AG04449 (cell line): ENCODE results near the gene TOPORS.
"Not testable (repeated sequence)": the region's sequence is repeated elsewhere in the genome, so short reads cannot be mapped to it uniquely, and the experiment has no call there.

Source experiments
- CTCF ChIA-PET: fragments of 350-600 bp; formaldehyde crosslinking; extraction: SDS; loops from one replicate; lab custom pipeline; 2021; ENCODE audit warnings: antibody characterized with exemption; lab: Yijun Ruan, JAX
- POLR2A ChIA-PET: fragments of 400-600, 350-600 bp; formaldehyde crosslinking; extraction: SDS; loops from one replicate; lab custom pipeline; 2020; ENCODE audit warnings: antibody characterized with exemption, inconsistent platforms; lab: Yijun Ruan, JAX
- DNase-seq: peaks from one replicate; pipeline ENCODE4 v3.0.0-alpha.2; 2010; ENCODE audit warnings: low read depth, low spot score
- H3K4me3 ChIP-seq: 2 replicates; pipeline ENCODE4 v1.5.1; 2011; ENCODE audit warnings: low read depth, mild to moderate bottlenecking, control low read depth, low read length
- TF ChIP-seq, protein P1 (sequence below): IDR thresholded peaks from one replicate; pipeline ENCODE4 v1.5.1; 2011; ENCODE audit warnings: mild to moderate bottlenecking, moderate library complexity, low read length, control low read depth, inconsistent platforms; ENCODE audit not compliant: insufficient read depth; ENCODE audit errors: missing control alignments

Gene TOPORS

DNA sequence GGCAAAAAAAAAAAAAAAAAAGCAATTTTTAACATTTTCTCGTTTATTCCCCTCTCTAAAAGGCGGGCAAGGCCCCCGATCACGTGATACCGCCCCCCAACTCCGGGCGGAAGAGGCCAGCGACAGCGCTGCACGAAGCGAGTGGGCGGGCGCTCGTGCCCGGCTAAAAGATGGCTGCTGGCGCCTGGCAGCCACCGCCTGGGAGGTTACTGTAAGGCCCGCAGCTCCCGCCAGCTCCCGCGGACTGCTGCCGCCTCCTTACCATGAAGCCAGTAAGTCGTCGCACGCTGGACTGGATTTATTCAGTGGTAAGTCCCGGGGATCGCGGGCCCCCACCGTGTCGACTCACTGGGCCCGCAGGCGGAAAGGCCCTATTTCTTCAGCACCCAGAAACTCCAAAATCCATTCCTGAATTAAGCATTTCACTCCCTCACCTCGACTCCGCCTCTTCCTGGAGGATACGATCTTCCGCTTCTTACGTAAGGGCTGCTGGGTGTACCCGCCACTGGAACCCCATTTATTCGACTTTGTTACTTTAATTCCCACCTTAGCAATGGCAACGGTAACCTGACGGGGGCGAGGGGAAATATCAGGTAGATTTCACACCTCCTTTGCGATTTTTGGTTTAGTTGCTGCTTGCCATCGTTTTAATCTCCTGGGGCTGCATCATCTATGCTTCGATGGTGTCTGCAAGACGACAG, at the start of gene TOPORS, which contains the start of gene SMIM27:
Gene TOPORS, minus strand, starts transcription at position 415 of the 701 bp plus-strand sequence. Its CDS starts 150 bp downstream, at position 265.
Gene SMIM27, plus strand, starts transcription at position 156 of the 701 bp plus-strand sequence. Its CDS starts 108 bp downstream, at position 264.
- DNase-seq, result peak; percentile 26
- ChIA-PET CTCF (interaction anchor here (0.6 to 9.9 kb wide), 6 partner anchors 20 to 420 kb away, joined by 3 to 94 read pairs (median 3); no protein-coding TSS in a partner anchor), POLR2A (interaction anchor here (0.5 to 2.5 kb wide), 4 partner anchors 18 to 473 kb away, joined by 3 to 9 read pairs (median 4); partner anchors contain the start of genes ACO1, DNAJA1 and RIGI)
- TF ChIP-seq, protein P1, sequence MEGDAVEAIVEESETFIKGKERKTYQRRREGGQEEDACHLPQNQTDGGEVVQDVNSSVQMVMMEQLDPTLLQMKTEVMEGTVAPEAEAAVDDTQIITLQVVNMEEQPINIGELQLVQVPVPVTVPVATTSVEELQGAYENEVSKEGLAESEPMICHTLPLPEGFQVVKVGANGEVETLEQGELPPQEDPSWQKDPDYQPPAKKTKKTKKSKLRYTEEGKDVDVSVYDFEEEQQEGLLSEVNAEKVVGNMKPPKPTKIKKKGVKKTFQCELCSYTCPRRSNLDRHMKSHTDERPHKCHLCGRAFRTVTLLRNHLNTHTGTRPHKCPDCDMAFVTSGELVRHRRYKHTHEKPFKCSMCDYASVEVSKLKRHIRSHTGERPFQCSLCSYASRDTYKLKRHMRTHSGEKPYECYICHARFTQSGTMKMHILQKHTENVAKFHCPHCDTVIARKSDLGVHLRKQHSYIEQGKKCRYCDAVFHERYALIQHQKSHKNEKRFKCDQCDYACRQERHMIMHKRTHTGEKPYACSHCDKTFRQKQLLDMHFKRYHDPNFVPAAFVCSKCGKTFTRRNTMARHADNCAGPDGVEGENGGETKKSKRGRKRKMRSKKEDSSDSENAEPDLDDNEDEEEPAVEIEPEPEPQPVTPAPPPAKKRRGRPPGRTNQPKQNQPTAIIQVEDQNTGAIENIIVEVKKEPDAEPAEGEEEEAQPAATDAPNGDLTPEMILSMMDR, result no peak
- H3K4me3 ChIP-seq, result peak within 1 kb of the TSS; percentile 82

DNA sequence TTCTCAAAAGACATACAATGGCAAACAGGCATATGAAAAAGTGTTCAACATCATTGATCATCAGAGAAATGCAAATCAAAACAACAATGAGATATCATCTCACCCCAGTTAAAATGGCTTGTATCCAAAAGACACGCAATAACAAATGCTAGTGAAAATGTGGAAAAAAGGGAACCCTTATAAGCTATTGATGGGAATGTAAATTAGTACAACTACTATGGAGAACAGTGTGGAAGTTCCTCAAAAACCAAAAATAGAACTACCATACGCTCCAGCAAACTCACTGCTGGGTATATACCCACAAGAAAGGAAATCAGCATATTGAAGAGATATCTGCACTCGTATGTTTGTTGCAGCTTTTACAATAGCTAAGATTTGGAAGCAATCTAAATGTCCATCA, 46.6 kb upstream of the TOPORS start:
- H3K4me3 ChIP-seq, DNase-seq, POLR2A ChIA-PET: not testable (repeated sequence)
- CTCF ChIA-PET, result interaction anchor here (1.0 to 1.4 kb wide), 2 partner anchors 10 to 17 kb away, joined by 4 read pairs; no protein-coding TSS in a partner anchor

DNA sequence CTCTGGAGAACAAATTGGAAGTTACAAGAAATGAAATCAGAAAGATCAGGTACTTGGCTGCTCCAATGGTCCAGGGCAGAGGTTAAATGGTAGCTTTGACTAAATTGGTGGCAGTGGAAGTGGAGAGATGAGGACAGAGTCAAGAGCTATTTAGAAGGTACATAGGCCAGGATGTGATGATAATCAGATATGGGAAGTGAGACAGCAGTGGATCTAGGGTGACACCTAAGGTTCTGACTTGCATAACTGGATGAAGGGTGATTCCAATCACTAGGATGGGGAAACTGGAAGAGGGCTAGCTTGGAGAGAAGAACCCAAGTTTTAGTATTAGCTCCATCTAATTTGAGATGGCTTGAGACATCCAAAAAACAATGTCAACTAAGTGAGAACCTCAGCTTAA, 44.5 kb upstream of the TOPORS start:
- ChIA-PET POLR2A (no interaction called here), CTCF (interaction anchor here (1.2 kb wide), 1 partner anchor 8 kb away, joined by 3 read pairs; no protein-coding TSS in a partner anchor)
- no peak for DNase-seq
- H3K4me3 ChIP-seq, result no peak overlapping the region
- TF ChIP-seq, protein P1, result no peak

DNA sequence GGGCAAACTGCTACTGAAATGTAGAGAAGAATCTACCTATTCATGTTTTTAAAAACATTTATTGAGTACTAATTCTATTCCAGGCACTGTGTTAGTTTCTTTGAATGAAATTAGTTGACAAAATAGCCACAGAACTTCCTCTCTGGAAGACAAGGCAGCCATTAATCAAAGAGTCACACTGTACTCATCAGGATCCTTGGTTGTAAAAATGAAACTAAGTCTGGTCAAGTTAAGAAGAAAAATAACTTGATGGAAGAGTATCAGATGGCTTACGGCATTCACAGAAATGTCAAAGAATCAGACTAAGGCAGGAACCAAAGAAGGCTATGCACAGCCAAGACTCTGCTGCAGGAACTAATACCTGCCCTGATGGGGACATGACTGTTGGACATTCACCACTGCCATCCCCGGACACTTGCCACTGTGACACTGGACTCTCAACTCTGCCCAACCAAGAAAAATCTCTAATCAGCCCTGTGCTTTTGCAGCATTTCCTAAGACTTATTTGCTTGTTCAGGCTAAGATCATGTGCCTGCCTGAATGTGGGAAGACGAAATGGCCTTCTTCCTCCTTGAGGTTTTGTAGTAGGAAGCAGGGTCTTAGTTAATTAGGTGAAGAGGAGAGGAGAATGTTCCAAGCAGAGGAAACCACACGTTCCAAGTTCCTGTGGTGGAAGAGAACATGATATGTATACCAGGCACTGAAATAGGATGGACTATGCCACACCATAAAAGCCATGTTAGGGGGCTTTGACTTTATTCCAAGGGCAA, 43.9 kb upstream of the TOPORS start:
- TF ChIP-seq, protein P1, result no peak
- CTCF ChIA-PET, result interaction anchor here (1.2 kb wide), 2 partner anchors 7 to 16 kb away, joined by 3 read pairs; no protein-coding TSS in a partner anchor
- no peak for DNase-seq
- no peak overlapping the region for H3K4me3 ChIP-seq
- POLR2A ChIA-PET, result no interaction called here

DNA sequence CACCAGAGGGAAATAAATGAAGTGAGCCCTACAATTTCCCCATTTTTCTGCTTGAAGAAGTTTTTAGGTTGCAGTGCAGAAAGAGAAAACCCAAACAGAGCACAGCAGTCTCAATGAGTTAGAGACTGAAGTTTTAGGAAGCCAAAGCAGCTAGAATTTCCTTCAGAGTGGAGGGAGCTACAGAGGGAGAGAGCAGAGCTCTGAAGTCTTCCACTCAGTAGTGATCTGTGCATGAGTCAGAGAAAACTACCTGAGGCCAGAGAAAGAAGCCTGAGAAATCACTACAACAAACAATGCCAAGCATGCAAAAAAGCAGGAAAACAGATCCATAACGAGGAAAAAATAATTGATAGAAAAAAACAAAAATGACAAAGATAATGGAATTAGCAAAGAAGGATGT, 38.5 kb upstream of the TOPORS start:
- POLR2A ChIA-PET, result no interaction called here
- no peak for DNase-seq
- CTCF ChIA-PET, result interaction anchor here (0.9 to 18.1 kb wide), 7 partner anchors 13 to 382 kb away, joined by 3 to 1093 read pairs (median 14); partner anchors contain the start of gene NDUFB6
- no peak overlapping the region for H3K4me3 ChIP-seq
- TF ChIP-seq, protein P1, result no peak

DNA sequence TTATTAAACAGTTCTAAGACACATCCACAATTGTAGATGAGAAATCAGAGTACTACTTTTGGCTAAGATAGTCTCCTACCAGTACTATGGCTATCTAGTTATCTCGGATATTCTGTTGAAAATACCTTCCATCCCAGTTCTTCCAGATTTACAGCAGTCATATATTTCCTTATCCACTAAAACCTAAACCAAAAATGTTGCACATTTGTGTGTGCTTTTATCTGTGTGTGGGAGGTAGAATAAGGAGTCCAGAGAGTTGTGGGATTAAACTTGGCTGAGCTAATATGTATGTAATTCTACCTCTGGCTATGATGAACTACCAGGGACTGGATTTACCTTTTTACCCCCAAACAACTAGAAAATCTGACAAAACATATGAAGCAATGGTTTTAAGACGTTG, 38.1 kb upstream of the TOPORS start:
- H3K4me3 ChIP-seq, result no peak overlapping the region
- ChIA-PET CTCF (interaction anchor here (1.6 to 18.1 kb wide), 9 partner anchors 13 to 382 kb away, joined by 4 to 1093 read pairs (median 14); partner anchors contain the start of genes ACO1 and NDUFB6), POLR2A (no interaction called here)
- no peak for DNase-seq
- TF ChIP-seq, protein P1, result no peak
